HG03575 (cell line): ENCODE results near the gene SERPINI1.
A peak's percentile ranks its signal among the peaks of the same experiment; 100 is the strongest.
"Not testable (repeated sequence)": the region's sequence is repeated elsewhere in the genome, so short reads cannot be mapped to it uniquely, and the experiment has no call there.

Source experiments
- ATAC-seq: cut with Tn5 transposase; IDR thresholded peaks from one replicate; pipeline ENCODE4 v1.9.1; 2021; ENCODE audit not compliant: unreplicated experiment, insufficient number of reproducible peaks, low FRiP score; ENCODE audit errors: extremely low read depth

Gene SERPINI1

GRCh38 chr3:167776066-167776685 is 40.7 kb downstream of the SERPINI1 start:
- no peak for ATAC-seq

- ATAC-seq = no peak
Measured at GRCh38 chr3:167777356-167777755, 41.8 kb downstream of the SERPINI1 start.

GRCh38 chr3:167780214-167780883 is 44.8 kb downstream of the SERPINI1 start:
- ATAC-seq = no peak

- ATAC-seq = no peak
Measured at GRCh38 chr3:167783781-167784180, 48.3 kb downstream of the SERPINI1 start.

GRCh38 chr3:167785790-167786189 is 50.3 kb downstream of the SERPINI1 start:
- no peak for ATAC-seq

GRCh38 chr3:167787440-167787839 is 51.9 kb downstream of the SERPINI1 start:
- ATAC-seq = no peak

GRCh38 chr3:167798443-167798842 is 62.9 kb downstream of the SERPINI1 start:
- peak; percentile 77 for ATAC-seq

- no peak for ATAC-seq
Measured at GRCh38 chr3:167808910-167809309, 73.4 kb downstream of the SERPINI1 start.

- no peak for ATAC-seq
Measured at GRCh38 chr3:167810236-167810635, 74.7 kb downstream of the SERPINI1 start.

- ATAC-seq = no peak
Measured at GRCh38 chr3:167811031-167811430, 75.5 kb downstream of the SERPINI1 start.

- no peak for ATAC-seq
Measured at GRCh38 chr3:167813169-167814123, 77.9 kb downstream of the SERPINI1 start.

- ATAC-seq = no peak
Measured at GRCh38 chr3:167814441-167814951, 79.0 kb downstream of the SERPINI1 start.

- ATAC-seq = no peak
Measured at GRCh38 chr3:167816953-167817352, 81.4 kb downstream of the SERPINI1 start.

- ATAC-seq = no peak
Measured at GRCh38 chr3:167820102-167820865, 84.8 kb downstream of the SERPINI1 start.

- no peak for ATAC-seq
Measured at GRCh38 chr3:167821248-167821805, 85.8 kb downstream of the SERPINI1 start.

- no peak for ATAC-seq
Measured at GRCh38 chr3:167823738-167824137, 88.2 kb downstream of the SERPINI1 start.

GRCh38 chr3:167827588-167827987 is 92.1 kb downstream of the SERPINI1 start:
- ATAC-seq = not testable (repeated sequence)

GRCh38 chr3:167829071-167829470 is 93.5 kb downstream of the SERPINI1 start:
- ATAC-seq = no peak
